Activated CD8-positive, alpha-beta memory T cell treated with anti-CD3 and anti-CD28 coated beads for 4 hours (primary cell): ENCODE measurements around the gene USP7.
"Not testable (repeated sequence)": the region's sequence is repeated elsewhere in the genome, so short reads cannot be mapped to it uniquely, and the experiment has no call there.

Source experiments
- DNase-seq, 2 donors: peaks; one replicate each; pipeline ENCODE4 v3.0.0-alpha.2; 2020; ENCODE audit warnings: low read depth in 2 of 2

USP7 gene

DNA sequence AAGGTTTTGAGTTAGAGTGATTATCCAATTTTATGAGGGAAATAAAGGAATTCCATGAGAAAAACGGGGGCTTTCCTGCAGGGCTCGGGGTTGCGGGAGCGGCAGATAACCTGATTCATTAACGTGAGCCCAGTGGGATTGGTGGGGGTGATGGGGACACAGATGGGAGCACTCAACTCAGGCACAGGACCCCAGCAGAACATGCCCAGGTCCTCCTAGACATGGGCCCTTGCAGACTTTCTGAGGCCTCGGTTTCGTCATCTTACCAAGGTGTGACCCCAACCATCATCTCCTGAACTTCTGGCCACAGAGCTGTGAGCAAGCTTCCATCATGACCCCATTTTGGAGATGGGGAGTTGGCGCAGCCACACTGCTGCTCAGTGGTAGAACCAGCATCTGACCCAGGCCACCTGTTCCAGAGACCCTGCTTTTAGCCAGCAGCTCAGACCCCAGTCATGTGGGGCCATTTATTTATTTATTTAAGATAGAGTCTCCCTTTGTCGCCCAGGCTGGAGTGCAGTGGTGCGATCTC lies 117.2 kb downstream of the USP7 start:
- no peak for DNase-seq

DNA sequence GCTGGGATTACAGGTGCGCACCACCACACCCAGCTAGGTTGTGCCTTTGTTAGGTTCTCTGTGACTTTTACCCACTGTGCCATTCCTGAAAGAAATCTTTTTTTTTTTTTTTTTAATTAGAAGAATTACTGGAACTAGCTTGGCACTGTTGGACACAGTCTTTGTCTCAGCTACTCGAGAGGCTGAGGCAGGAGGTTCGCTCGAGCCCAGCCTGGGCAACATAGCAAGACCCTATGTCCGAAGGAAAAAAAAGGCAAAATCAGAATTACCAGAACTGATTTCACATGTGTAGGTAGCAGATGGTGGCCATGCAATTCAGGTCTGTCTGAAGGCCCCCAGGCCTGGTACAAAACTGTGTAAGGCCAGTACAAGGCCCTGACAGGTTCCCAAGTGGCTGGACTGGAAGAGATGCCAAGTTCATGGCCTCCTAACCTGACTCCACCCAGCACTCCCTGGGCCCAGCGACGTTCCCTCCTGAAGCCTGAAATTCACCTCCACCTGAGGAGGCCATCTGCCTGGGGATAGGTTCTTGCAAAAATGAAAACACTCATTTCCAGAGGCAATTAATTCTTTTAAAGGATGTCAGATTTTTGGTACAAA lies 117.9 kb downstream of the USP7 start:
- DNase-seq: no peak

DNA sequence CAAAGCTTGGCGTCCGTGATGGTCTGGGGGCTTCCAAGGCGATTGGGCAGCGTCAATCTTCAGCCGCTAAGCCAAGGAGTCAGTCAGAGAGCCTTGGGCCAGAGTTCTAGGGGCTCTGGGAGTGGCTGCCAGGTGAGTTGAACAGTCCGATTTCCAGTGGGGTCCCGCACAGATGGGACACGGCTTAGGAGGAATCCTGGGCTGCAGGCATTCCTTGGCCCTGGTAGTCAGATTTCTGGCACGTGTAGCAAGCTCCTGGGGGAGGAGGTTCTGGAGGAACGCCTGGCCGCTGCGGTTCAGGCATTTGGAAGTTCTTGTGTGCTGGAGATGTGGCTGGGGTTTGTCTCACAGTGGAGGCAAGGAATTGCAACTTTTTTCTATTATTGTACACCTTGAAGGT lies 120.4 kb downstream of the USP7 start:
- DNase-seq: not testable (repeated sequence)
